ENCODE results near the gene ZBTB32.

ZBTB32 gene

DNA sequence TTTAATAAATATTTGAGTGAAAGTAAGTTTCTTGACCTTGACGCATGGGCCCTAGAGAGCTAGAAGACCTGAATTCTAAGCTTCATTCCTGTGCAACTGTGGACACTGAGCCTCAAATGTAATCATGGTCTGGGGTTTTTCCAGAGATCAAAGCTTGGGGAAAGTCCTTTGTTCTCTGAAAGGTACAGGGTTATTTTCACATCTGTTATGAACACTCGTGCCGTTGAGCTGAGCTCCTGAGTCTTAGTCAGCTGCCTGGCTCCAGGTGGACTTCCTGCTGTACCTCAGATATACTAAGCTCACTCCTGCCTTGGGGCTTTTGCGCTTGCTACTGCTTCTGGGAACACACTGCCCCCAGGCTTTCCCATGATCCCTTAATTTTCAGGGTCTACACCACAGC is 7.5 kb upstream of the ZBTB32 start:
- DNase-seq (ENCODE audit: low spot score), result no peak

- peak; percentile 98 for DNase-seq (ENCODE audit: low spot score)
These were observed 1.9 kb upstream of the ZBTB32 start for GRCh38 chr19:35702223-35703012.

DNA sequence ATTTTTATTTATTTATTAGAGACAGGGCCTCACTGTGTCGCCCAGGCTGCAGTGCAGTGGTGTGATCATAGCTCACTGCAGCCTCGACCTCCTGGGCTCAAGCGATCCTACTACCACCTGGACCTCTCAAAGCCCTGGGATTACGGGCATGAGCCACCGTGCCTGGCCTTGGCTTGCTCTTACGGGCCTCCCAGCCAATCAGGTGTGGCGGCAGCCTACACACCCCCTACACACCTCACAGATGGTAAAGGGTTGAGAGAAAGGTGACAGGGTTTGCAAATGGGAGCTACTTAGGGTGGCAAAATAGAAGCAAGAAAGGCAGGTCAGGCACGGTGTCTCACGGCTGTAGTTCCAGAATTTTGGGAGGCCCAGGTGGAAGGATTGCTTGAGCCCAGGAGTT is 1.0 kb upstream of the ZBTB32 start:
- no peak for DNase-seq (ENCODE audit: low spot score)

GRCh38 chr19:35708391-35708790 is 4.0 kb downstream of the ZBTB32 start:
- DNase-seq (ENCODE audit: low spot score), result no peak

- peak; percentile 52 for DNase-seq (ENCODE audit: low spot score)
These were observed 6.7 kb downstream of the ZBTB32 start for GRCh38 chr19:35710784-35711723.

DNA sequence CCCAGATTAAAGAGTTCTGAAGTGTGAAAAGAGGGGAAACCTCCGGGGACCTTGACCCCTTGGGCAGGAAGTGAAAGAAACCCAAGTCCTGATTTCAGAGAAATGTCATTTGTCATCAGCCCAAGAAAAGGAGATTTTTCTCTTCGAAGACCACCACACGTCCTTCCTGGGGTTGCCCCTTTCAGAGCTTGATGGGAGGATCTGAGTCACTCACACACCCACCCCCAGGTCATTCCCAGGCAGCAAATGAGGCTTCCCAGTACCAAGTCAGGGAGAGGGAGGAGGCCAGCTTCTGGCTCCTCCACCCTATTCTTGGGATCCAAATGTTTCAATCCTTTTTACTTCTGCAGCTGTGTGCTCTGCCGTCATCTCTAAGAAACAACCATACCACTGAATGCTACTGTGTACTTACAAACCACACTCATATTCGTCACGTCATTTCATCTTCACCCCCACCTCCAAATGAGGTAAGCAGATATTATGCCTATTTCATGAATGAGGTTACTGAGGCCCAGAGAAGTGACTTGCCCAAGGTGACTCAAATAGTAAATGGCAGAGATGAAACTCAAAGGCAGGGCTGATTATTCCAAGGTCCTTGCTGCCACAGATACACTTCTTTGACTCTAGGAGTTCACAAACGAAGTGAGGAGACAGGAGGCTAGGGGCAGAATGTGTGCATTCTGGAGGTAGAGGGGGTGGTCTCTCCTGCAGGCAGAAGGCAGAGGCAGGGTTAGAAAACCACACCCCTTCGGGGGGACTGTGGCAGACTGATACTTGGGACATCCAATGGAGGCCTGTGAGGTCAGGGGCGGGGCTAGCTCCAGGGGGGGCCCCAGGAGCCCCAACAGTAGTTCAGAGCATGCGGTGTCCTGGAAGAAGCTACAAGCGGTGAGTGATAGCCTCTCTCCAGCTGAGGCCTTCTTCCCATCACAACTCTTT is 8.5 kb downstream of the ZBTB32 start:
- no peak for DNase-seq (ENCODE audit: low spot score)

GRCh38 chr19:35713506-35713850 is 9.1 kb downstream of the ZBTB32 start:
- no peak for DNase-seq (ENCODE audit: low spot score)

- DNase-seq (ENCODE audit: low spot score), result no peak
These were observed 9.6 kb downstream of the ZBTB32 start for GRCh38 chr19:35713904-35714495.

- peak; percentile 35 for DNase-seq (ENCODE audit: low spot score)
These were observed 10.4 kb downstream of the ZBTB32 start for GRCh38 chr19:35714601-35715354.

DNA sequence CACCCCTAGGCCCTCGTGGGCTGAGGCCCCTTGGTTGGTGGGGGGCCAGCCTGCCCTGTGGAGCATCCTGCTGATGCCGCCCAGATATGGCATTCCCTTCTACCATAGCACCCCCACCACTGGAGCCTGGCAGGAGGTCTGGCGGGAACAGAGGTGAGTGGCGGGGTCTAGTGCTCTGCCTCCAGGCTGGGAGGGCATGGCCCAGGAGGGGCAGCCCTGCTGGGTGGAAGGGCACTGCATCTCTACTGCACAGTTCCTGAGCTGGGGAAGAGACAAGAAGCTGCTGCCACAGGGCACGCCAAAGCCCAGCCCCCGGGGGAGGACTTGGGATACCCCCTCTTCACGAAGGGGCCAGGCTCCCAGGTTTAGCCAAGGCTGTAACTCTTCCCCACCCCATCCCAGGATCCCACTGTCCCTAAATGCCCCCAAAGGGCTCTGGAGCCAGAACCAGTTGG is 11.0 kb downstream of the ZBTB32 start:
- DNase-seq (ENCODE audit: low spot score), result no peak

DNA sequence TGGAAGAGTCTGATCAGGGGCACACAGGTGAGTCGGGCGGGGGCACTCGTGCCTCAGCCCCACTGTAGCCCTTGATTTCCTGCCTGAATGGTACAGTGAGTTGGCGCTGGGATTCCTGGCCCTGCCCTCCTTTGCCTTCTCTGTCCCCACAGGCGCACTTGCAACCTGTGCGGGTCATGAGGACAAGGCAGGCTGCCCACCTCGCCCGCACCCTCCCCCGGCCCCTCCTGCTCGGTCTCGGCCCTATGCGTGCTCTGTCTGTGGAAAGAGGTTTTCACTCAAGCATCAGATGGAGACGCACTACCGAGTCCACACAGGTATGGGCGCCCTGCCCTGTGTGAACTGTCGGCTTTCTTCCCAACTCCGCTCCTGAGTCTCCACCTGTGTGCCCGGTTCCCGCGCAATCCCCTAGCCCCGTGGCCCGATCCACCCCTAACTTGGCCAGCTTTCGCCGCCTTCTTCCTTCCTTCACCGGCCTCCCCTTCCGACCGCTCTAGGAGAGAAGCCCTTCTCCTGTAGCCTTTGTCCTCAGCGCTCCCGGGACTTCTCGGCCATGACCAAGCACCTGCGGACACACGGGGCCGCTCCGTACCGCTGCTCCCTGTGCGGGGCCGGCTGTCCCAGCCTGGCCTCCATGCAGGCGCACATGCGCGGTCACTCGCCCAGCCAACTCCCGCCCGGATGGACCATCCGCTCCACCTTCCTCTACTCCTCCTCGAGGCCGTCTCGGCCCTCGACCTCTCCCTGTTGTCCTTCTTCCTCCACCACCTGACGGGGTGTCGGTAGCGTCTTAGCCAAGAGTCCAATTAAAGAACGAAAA is 11.8 kb downstream of the ZBTB32 start:
- DNase-seq (ENCODE audit: low spot score), result no peak

DNA sequence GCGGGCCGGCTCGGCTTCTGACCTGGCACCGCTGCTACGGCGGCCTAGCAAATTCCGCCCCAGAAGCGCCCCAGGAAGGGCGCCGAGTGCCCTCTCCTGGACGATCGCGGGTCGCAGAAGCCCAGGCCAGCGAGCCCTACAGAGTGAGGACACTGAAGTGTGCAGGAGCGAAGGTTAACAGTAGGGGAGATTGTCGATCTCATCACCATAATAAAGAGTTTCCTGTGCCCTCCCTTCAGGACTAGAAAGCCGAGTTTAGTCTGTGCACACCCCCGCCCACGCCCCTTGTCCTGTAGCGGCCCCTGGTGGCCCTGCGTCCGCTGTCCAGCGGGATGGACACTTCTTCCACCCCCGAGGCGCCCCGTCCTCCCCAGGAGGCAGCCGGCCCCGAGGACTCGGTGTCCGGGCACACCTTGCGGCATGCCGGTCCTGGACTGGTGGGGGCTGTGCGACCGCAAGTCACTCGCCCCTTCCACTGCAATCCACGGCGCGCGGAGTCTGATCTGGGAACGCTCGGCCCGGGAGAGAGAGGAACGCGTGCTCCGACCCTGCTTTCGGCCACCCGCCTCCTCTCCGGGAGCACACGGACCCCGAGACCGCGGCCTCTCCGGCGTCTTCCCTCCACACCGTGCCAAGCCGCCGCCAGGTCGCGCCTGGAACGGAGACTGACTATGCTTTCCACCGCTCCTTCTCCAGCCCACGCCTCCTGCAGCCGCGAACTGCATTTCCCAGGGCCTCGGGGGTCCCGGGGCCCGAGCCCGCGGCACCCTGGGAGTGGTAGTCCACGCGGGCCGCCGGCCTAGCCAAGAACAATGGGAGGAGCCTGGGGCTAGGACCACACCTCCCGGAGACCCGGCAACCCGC is 12.7 kb downstream of the ZBTB32 start:
- peak; percentile 97 for DNase-seq (ENCODE audit: low spot score)

DNA sequence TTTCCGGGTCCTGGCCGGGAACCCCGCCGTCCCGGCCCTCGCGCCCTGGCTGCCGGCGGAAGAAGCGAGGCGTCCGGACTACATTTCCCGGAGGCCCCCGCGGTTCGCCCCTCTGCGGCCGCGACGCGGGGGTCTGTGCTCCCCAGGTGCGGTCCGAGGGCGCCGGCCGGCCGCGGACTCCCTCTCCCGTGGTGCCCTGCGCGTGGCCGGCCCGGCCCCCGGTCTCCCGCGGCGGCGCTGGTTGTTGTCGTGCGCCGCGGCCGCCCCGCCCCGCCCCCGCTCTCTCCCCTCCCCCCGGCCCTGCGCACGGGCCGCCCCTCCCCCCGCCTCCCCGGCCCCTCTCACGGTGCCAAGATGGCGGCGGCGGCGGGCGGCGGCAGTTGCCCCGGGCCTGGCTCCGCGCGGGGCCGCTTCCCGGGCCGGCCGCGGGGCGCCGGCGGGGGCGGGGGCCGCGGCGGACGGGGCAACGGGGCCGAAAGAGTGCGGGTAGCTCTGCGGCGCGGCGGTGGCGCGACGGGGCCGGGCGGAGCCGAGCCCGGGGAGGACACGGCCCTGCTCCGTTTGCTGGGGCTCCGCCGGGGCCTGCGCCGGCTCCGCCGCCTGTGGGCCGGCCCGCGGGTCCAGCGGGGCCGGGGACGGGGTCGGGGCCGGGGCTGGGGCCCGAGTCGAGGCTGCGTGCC is 13.4 kb downstream of the ZBTB32 start, which contains the start of gene KMT2B:
Gene KMT2B, plus strand, starts transcription at position 339 of the 680 bp plus-strand sequence. Its CDS starts 16 bp downstream, at position 355.
- no peak for DNase-seq (ENCODE audit: low spot score)

GRCh38 chr19:35718345-35719041 is 14.1 kb downstream of the ZBTB32 start:
- DNase-seq (ENCODE audit: low spot score), result peak; percentile 51

DNA sequence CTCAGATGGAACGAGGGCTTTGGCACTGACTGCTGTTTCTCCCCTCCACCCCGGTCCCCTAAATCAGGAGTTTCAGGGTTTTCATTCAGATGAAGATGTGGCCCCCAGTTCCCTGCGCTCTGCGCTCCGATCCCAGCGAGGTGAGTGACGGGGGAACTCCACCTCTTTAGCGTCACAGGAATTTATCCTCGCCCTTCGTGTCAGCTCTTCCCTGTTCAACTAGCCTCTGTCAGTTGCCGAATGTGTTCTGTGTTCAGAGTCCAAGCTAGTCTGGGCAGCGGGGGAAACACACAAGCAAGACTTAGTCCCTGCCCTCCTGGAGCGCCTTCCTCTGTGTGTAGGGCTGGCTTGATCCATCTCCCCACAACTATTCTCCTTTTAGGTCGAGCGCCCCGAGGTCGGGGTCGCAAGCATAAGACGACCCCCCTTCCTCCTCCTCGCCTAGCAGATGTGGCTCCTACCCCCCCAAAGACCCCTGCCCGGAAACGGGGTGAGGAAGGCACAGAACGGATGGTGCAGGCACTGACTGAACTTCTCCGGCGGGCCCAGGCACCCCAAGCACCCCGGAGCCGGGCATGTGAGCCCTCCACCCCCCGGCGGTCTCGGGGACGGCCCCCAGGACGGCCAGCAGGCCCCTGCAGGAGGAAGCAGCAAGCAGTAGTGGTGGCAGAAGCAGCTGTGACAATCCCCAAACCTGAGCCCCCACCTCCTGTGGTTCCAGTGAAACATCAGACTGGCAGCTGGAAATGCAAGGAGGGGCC is 15.2 kb downstream of the ZBTB32 start:
- no peak for DNase-seq (ENCODE audit: low spot score)

GRCh38 chr19:35720163-35720524 is 15.8 kb downstream of the ZBTB32 start:
- DNase-seq (ENCODE audit: low spot score), result no peak

GRCh38 chr19:35720648-35721047 is 16.3 kb downstream of the ZBTB32 start:
- no peak for DNase-seq (ENCODE audit: low spot score)
